ENCODE results near the gene SLC6A6. TPM values are rescaled to one million over a fixed set of nuclear protein-coding genes. Genes with fewer than 3 reads are reported as not detected.
"Not testable (repeated sequence)": the region's sequence is repeated elsewhere in the genome, so short reads cannot be mapped to it uniquely, and the experiment has no call there.

Gene SLC6A6
- total and polyA plus RNA-seq, 10 donors: 3.4 to 150 (median 104) TPM

DNA sequence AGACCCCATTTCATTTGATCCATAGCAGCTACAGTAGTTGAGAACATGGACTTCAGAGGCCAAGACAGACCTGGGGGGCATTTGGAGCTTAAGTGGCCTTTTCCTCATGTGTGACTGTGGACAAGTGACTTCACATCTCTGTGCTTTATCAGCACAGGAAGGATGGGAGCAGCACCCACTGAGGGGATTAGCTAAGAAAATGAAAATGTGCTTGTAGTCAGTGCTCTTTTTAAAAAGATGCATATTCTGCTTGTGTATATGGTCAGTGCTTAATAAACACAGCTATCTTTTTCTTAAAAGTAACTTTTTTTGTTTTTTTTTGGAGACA is 34.5 kb downstream of the SLC6A6 start:
- intact Hi-C loops (cut with DNase I; ENCODE audit: low total_unique reads): no loop called here
- no peaks in the 10 kb centered on the region for H3K9me3 ChIP-seq
- no peak for DNase-seq
- H3K27me3 ChIP-seq (replicated peaks in 1 of 7): no peaks in the 10 kb centered on the region
- TF ChIP-seq POLR2A (IDR thresholded peaks at IDR 0.05) (no peak), POLR2AphosphoS5 (IDR thresholded peaks at IDR 0.05) (no peak)
- TF ChIP-seq, protein P1, sequence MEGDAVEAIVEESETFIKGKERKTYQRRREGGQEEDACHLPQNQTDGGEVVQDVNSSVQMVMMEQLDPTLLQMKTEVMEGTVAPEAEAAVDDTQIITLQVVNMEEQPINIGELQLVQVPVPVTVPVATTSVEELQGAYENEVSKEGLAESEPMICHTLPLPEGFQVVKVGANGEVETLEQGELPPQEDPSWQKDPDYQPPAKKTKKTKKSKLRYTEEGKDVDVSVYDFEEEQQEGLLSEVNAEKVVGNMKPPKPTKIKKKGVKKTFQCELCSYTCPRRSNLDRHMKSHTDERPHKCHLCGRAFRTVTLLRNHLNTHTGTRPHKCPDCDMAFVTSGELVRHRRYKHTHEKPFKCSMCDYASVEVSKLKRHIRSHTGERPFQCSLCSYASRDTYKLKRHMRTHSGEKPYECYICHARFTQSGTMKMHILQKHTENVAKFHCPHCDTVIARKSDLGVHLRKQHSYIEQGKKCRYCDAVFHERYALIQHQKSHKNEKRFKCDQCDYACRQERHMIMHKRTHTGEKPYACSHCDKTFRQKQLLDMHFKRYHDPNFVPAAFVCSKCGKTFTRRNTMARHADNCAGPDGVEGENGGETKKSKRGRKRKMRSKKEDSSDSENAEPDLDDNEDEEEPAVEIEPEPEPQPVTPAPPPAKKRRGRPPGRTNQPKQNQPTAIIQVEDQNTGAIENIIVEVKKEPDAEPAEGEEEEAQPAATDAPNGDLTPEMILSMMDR (IDR thresholded peaks at IDR 0.05 in 8 of 11, conservative IDR thresholded peaks at IDR 0.05 in 3 of 11): no peak
- H3K36me3 ChIP-seq: peaks cover 0 to 4% (median 0%) of the 10 kb centered on the region in 6 donors
- H3K27ac ChIP-seq: peak overlapping the region; percentile 19 to 99 (median 92)
- peaks cover 76 to 100% (median 98%) of the 10 kb centered on the region in 6 donors for H3K4me1 ChIP-seq
- H3K4me3 ChIP-seq: peak overlapping the region in 1 of 8 donors; percentile 13

DNA sequence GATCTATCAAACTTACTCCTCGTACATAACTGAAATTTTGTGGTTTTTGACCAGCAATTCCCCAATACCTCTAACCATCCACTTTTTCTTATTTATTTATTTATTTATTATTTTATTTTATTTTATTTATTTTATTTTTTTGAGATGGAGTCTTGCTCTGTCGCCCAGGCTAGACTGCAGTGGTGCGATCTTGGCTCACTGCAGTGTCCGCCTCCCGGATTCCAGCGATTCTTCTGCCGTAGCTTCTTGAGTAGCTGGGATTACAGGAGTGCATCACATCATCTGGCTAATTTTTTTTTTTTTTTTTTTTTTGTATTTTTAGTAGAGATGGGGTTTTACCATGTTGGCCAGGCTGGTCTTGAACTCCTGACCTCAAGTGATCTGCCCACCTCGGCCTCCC is 35.3 kb downstream of the SLC6A6 start:
- WGBS, 5 donors: 83 to 98% (median 90%) methylated on average over 8 of the region's 8 CpGs
- DNase-seq; H3K4me3 ChIP-seq; H3K27me3 ChIP-seq (replicated peaks in 1 of 7); H3K9me3 ChIP-seq; intact Hi-C loops (cut with DNase I; ENCODE audit: low total_unique reads): not testable (repeated sequence)
- H3K4me1 ChIP-seq: peaks cover 69 to 100% (median 90%) of the 10 kb centered on the region in 6 donors
- peaks cover 0 to 11% (median 0%) of the 10 kb centered on the region in 6 donors for H3K36me3 ChIP-seq
- H3K27ac ChIP-seq: peak overlapping the region in 1 of 8 donors; percentile 94

DNA sequence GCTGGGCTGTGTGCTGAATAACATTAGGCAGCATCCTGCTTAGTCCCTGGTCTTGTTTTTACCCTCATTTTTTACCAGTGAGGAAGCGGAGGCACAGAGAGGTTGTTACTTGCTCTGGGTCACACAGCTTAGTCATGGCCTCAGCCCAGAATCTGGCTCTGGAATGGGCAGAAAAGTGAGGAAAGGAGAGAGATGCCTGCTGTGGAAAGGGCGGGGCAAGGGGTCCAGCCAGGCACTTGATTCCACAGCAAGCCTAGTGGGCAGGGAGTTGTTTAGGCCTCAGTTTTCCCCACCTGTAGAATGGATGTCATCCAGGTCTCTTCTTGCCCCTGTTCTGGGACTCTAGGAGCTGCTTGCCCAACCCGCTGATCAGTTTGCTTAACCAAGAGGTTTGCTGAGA is 35.9 kb downstream of the SLC6A6 start:
- H3K36me3 ChIP-seq: peaks cover 0 to 16% (median 1%) of the 10 kb centered on the region in 6 donors
- no peak for DNase-seq
- no peak overlapping the region for H3K4me3 ChIP-seq
- 90 to 96% (median 94%) methylated on average over 3 of the region's 3 CpGs for WGBS, 5 donors
- no peaks in the 10 kb centered on the region for H3K27me3 ChIP-seq (replicated peaks in 1 of 7)
- peak overlapping the region in 5 of 8 donors; percentile 46 to 84 (median 69) for H3K27ac ChIP-seq
- intact Hi-C loops (cut with DNase I; ENCODE audit: low total_unique reads): no loop called here
- TF ChIP-seq POLR2A (IDR thresholded peaks at IDR 0.05): no peak
- peaks cover 64 to 98% (median 85%) of the 10 kb centered on the region in 6 donors for H3K4me1 ChIP-seq
- no peaks in the 10 kb centered on the region for H3K9me3 ChIP-seq

DNA sequence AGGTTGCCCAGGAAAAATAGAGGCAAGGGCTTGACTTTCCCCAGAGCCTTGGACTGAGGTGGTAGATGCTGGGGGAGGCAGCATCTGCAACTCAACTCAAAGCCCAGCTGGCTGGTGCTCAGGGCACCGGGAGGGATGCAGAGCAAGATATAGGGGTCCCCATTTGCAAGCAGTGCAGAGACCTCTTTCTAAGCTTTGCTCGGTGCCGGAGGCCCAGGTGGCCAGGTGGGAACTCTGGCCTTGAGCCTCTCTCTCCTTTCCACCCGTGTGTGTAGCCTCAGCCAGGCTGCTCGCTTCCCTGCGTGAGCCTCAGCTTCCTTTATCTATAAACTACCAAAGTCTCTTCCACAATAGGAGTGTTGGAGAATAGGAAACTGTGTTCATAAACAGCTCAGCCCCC is 36.5 kb downstream of the SLC6A6 start:
- no peak for DNase-seq
- WGBS, 5 donors: 48 to 63% (median 52%) methylated on average over 6 of the region's 6 CpGs
- no peaks in the 10 kb centered on the region for H3K27me3 ChIP-seq (replicated peaks in 1 of 7)
- H3K36me3 ChIP-seq: peaks cover 0 to 23% (median 8%) of the 10 kb centered on the region in 6 donors
- peak overlapping the region in 1 of 8 donors; percentile 36 for H3K4me3 ChIP-seq
- intact Hi-C loops (cut with DNase I; ENCODE audit: low total_unique reads): no loop called here
- H3K9me3 ChIP-seq: no peaks in the 10 kb centered on the region
- H3K27ac ChIP-seq: peak overlapping the region in 6 of 8 donors; percentile 46 to 84 (median 64)
- TF ChIP-seq, protein P1 (IDR thresholded peaks at IDR 0.05 in 8 of 11, conservative IDR thresholded peaks at IDR 0.05 in 3 of 11): no peak
- no peak for TF ChIP-seq POLR2AphosphoS5 (IDR thresholded peaks at IDR 0.05)
- TF ChIP-seq POLR2A (IDR thresholded peaks at IDR 0.05): no peak
- peaks cover 57 to 92% (median 78%) of the 10 kb centered on the region in 6 donors for H3K4me1 ChIP-seq

DNA sequence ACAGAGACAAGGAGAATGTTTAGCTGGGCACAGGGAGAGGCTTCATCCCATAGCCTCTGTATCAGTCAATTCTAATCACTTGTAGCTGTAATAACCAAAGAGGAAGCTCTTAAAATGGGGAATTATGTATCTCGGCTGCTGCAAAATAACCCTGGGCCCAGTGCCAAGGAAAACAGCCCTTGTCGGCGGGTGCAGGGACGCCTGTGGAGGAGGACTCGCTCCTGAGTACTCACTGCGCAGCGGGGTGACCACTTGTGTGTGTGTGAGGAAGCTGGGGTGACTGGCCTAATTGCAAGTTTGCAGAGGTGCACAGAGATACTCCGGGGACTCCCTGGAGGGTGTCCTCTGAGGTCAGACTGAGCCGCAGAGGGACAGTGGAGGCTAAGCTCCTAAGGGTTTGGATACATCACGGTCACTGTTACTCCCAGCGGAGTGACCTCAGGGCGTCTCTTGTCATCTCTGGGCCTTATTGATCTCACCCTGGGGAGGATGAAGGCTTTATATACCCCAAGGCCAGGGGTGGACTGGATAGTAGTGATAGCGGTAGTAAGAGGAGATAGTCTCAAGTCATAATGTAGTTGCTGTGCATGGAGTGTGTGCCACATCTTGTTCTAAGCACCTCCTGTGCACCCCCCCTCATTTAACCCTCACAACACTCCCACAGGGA is 37.2 kb downstream of the SLC6A6 start:
- TF ChIP-seq POLR2A (IDR thresholded peaks at IDR 0.05): no peak
- peak; percentile 65 to 74 (median 68) for TF ChIP-seq POLR2AphosphoS5 (IDR thresholded peaks at IDR 0.05)
- intact Hi-C loops (cut with DNase I; ENCODE audit: low total_unique reads): no loop called here

More for the DNA sequence above, 37.2 kb downstream of the SLC6A6 start:
- H3K9me3 ChIP-seq: no peaks in the 10 kb centered on the region
- H3K27ac ChIP-seq: peak overlapping the region in 6 of 8 donors; percentile 46 to 84 (median 64)
- no peaks in the 10 kb centered on the region for H3K27me3 ChIP-seq (replicated peaks in 1 of 7)
- peak overlapping the region in 1 of 8 donors; percentile 36 for H3K4me3 ChIP-seq
- peaks cover 0 to 30% (median 10%) of the 10 kb centered on the region in 6 donors for H3K36me3 ChIP-seq
- H3K4me1 ChIP-seq: peaks cover 50 to 84% (median 71%) of the 10 kb centered on the region in 6 donors
- 27 to 46% (median 43%) methylated on average over 10 to 13 of the region's 13 CpGs for WGBS, 5 donors
- DNase-seq: peak; percentile 92

Data from spleen (tissue), 11 donors.